PC-3 (cell line): Measurements from ENCODE around the gene ZMIZ1.
"Not testable (repeated sequence)": the region's sequence is repeated elsewhere in the genome, so short reads cannot be mapped to it uniquely, and the experiment has no call there.

Source experiments
- EZH2 ChIP-seq: fragments of 300-600 bp; sonication (generic); IDR thresholded peaks from one replicate; pipeline ENCODE4 v1.6.1; 2017; ENCODE audit warnings: antibody characterized with exemption, mild to moderate bottlenecking, low read length; ENCODE audit not compliant: unreplicated experiment
- EZH2phosphoT487 ChIP-seq: fragments of 300-600 bp; sonication (generic); IDR thresholded peaks from 2 replicates; pipeline ENCODE4 v1.6.1; 2018; ENCODE audit warnings: mild to moderate bottlenecking, antibody characterized with exemption, low read length, borderline replicate concordance
- TF ChIP-seq, protein P1 (sequence below): fragments of 300-600 bp; sonication (generic); conservative IDR thresholded peaks from 2 replicates; pipeline ENCODE4 v1.5.1; 2017; ENCODE audit warnings: antibody characterized with exemption, low read depth, mild to moderate bottlenecking, low read length

DNA sequence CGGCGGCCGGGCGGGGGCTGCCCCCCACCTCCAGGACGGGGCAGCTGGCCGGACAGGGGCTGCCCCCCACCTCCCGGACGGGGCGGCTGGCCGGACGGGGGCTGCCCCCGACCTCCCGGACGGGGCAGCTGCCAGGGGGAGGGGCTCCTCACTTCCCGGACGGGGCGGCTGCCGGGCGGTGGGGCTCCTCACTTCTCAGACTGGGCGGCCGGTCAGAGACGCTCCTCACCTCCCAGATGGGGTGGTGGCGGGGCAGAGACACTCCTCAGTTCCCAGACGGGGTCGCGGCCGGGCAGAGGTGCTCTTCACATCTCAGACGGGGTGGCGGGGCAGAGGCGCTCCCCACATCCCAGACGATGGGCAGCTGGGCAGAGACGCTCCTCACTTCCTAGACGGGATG lies 210.3 kb downstream of the ZMIZ1 start:
- TF ChIP-seq, protein P1, sequence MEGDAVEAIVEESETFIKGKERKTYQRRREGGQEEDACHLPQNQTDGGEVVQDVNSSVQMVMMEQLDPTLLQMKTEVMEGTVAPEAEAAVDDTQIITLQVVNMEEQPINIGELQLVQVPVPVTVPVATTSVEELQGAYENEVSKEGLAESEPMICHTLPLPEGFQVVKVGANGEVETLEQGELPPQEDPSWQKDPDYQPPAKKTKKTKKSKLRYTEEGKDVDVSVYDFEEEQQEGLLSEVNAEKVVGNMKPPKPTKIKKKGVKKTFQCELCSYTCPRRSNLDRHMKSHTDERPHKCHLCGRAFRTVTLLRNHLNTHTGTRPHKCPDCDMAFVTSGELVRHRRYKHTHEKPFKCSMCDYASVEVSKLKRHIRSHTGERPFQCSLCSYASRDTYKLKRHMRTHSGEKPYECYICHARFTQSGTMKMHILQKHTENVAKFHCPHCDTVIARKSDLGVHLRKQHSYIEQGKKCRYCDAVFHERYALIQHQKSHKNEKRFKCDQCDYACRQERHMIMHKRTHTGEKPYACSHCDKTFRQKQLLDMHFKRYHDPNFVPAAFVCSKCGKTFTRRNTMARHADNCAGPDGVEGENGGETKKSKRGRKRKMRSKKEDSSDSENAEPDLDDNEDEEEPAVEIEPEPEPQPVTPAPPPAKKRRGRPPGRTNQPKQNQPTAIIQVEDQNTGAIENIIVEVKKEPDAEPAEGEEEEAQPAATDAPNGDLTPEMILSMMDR, result not testable (repeated sequence)
- not testable (repeated sequence) for TF ChIP-seq EZH2phosphoT487, EZH2
